ENCODE measurements around the gene BEND5. TPM values are rescaled to one million over a fixed set of nuclear protein-coding genes. Genes with fewer than 3 reads are reported as not detected.

Gene BEND5
- total and polyA plus RNA-seq, 5 donors from 2014 or later, result 0.56 to 2.2 (median 1.7) TPM

GRCh38 chr1:48718705-48719104, 58.0 kb downstream of the BEND5 start:
- no peak overlapping the region for H3K27ac ChIP-seq (ENCODE audit: insufficient read depth, low read length, poor library complexity, severe bottlenecking)
- H3K9me3 ChIP-seq (ENCODE audit: control insufficient read depth in 2 of 2, low read length in 2 of 2), result no peaks in the 10 kb centered on the region
- DNase-seq, result no peak
- no peak overlapping the region for H3K27ac Mint-ChIP-seq
- H3K36me3 Mint-ChIP-seq, result no peaks in the 10 kb centered on the region
- no peak overlapping the region for H3K4me3 ChIP-seq (ENCODE audit: low read depth, low read length)
- no peak for ATAC-seq (ENCODE audit: low read depth in 2 of 2)
- H3K4me1 ChIP-seq (ENCODE audit: control insufficient read depth, insufficient read depth, low read length, poor library complexity, severe bottlenecking), result no peaks in the 10 kb centered on the region
- no peaks in the 10 kb centered on the region for H3K27me3 Mint-ChIP-seq
- peaks cover 0 to under 1% (median 0%) of the 10 kb centered on the region in 7 donors for H3K9me3 Mint-ChIP-seq
- no peaks in the 10 kb centered on the region for H3K36me3 ChIP-seq (ENCODE audit: control insufficient read depth, insufficient read depth, low read length)
- H3K27me3 ChIP-seq (ENCODE audit: control insufficient read depth, insufficient read depth, low read length), result no peaks in the 10 kb centered on the region
- no peak overlapping the region for H3K4me3 Mint-ChIP-seq
- H3K4me1 Mint-ChIP-seq, result no peaks in the 10 kb centered on the region

- Histone ChIP-seq H3K27ac (ENCODE audit: insufficient read depth, low read length, poor library complexity, severe bottlenecking) (no peak overlapping the region), H3K4me1 (ENCODE audit: control insufficient read depth, insufficient read depth, low read length, poor library complexity, severe bottlenecking) (no peaks in the 10 kb centered on the region), H3K4me3 (ENCODE audit: low read depth, low read length) (no peak overlapping the region), H3K36me3 (ENCODE audit: control insufficient read depth, insufficient read depth, low read length) (no peaks in the 10 kb centered on the region), H3K27me3 (ENCODE audit: control insufficient read depth, insufficient read depth, low read length) (no peaks in the 10 kb centered on the region), H3K9me3 (ENCODE audit: control insufficient read depth in 2 of 2, low read length in 2 of 2) (no peaks in the 10 kb centered on the region)
- no peak for ATAC-seq (ENCODE audit: low read depth in 2 of 2)
- H3K9me3 Mint-ChIP-seq, result no peaks in the 10 kb centered on the region
- no peaks in the 10 kb centered on the region for H3K27me3 Mint-ChIP-seq
- DNase-seq, result no peak
- H3K36me3 Mint-ChIP-seq, result no peaks in the 10 kb centered on the region
- no peak overlapping the region for H3K27ac Mint-ChIP-seq
- no peaks in the 10 kb centered on the region for H3K4me1 Mint-ChIP-seq
- no peak overlapping the region for H3K4me3 Mint-ChIP-seq
These were observed 58.5 kb downstream of the BEND5 start for GRCh38 chr1:48718116-48718630.

- peaks cover under 1% of the 10 kb centered on the region for H3K27me3 Mint-ChIP-seq
- ATAC-seq (ENCODE audit: low read depth in 2 of 2), result no peak
- H3K9me3 Mint-ChIP-seq, result no peaks in the 10 kb centered on the region
- no peaks in the 10 kb centered on the region for H3K27me3 ChIP-seq (ENCODE audit: control insufficient read depth, insufficient read depth, low read length)
- no peak for DNase-seq
- no peak overlapping the region for H3K27ac ChIP-seq (ENCODE audit: insufficient read depth, low read length, poor library complexity, severe bottlenecking)
- no peaks in the 10 kb centered on the region for H3K36me3 Mint-ChIP-seq
- no peaks in the 10 kb centered on the region for H3K4me1 ChIP-seq (ENCODE audit: control insufficient read depth, insufficient read depth, low read length, poor library complexity, severe bottlenecking)
- no peak overlapping the region for H3K27ac Mint-ChIP-seq
- H3K9me3 ChIP-seq (ENCODE audit: control insufficient read depth in 2 of 2, low read length in 2 of 2), result no peaks in the 10 kb centered on the region
- no peak overlapping the region for H3K4me3 Mint-ChIP-seq
- H3K4me1 Mint-ChIP-seq, result no peaks in the 10 kb centered on the region
- H3K36me3 ChIP-seq (ENCODE audit: control insufficient read depth, insufficient read depth, low read length), result no peaks in the 10 kb centered on the region
- H3K4me3 ChIP-seq (ENCODE audit: low read depth, low read length), result no peak overlapping the region
These were observed 59.6 kb downstream of the BEND5 start for GRCh38 chr1:48717082-48717481.

- Mint-ChIP-seq H3K4me1 (no peaks in the 10 kb centered on the region), H3K27ac (no peak overlapping the region), H3K9me3 (no peaks in the 10 kb centered on the region), H3K4me3 (no peak overlapping the region), H3K36me3 (no peaks in the 10 kb centered on the region), H3K27me3 (peaks cover 4% of the 10 kb centered on the region)
- no peak for ATAC-seq (ENCODE audit: low read depth in 2 of 2)
- Histone ChIP-seq H3K9me3 (ENCODE audit: control insufficient read depth in 2 of 2, low read length in 2 of 2) (no peaks in the 10 kb centered on the region), H3K27ac (ENCODE audit: insufficient read depth, low read length, poor library complexity, severe bottlenecking) (no peak overlapping the region), H3K27me3 (ENCODE audit: control insufficient read depth, insufficient read depth, low read length) (no peaks in the 10 kb centered on the region), H3K4me1 (ENCODE audit: control insufficient read depth, insufficient read depth, low read length, poor library complexity, severe bottlenecking) (no peaks in the 10 kb centered on the region), H3K36me3 (ENCODE audit: control insufficient read depth, insufficient read depth, low read length) (no peaks in the 10 kb centered on the region), H3K4me3 (ENCODE audit: low read depth, low read length) (no peak overlapping the region)
- no peak for DNase-seq
These were observed 60.8 kb downstream of the BEND5 start for GRCh38 chr1:48715921-48716320.

GRCh38 chr1:48710915-48711314, 65.8 kb downstream of the BEND5 start:
- H3K27ac Mint-ChIP-seq, result no peak overlapping the region
- no peak for ATAC-seq (ENCODE audit: low read depth in 2 of 2)
- Histone ChIP-seq H3K27ac (ENCODE audit: insufficient read depth, low read length, poor library complexity, severe bottlenecking) (no peak overlapping the region), H3K27me3 (ENCODE audit: control insufficient read depth, insufficient read depth, low read length) (no peaks in the 10 kb centered on the region), H3K9me3 (ENCODE audit: control insufficient read depth in 2 of 2, low read length in 2 of 2) (no peaks in the 10 kb centered on the region), H3K36me3 (ENCODE audit: control insufficient read depth, insufficient read depth, low read length) (no peaks in the 10 kb centered on the region), H3K4me1 (ENCODE audit: control insufficient read depth, insufficient read depth, low read length, poor library complexity, severe bottlenecking) (no peaks in the 10 kb centered on the region), H3K4me3 (ENCODE audit: low read depth, low read length) (no peak overlapping the region)
- H3K36me3 Mint-ChIP-seq, result no peaks in the 10 kb centered on the region
- no peaks in the 10 kb centered on the region for H3K9me3 Mint-ChIP-seq
- H3K4me1 Mint-ChIP-seq, result no peaks in the 10 kb centered on the region
- no peak for DNase-seq
- peaks cover 4% of the 10 kb centered on the region for H3K27me3 Mint-ChIP-seq
- H3K4me3 Mint-ChIP-seq, result no peak overlapping the region

GRCh38 chr1:48710318-48710717, 66.4 kb downstream of the BEND5 start:
- H3K36me3 Mint-ChIP-seq, result no peaks in the 10 kb centered on the region
- H3K27ac ChIP-seq (ENCODE audit: insufficient read depth, low read length, poor library complexity, severe bottlenecking), result no peak overlapping the region

GRCh38 chr1:48704736-48705135, 72.0 kb downstream of the BEND5 start:
- Mint-ChIP-seq H3K4me1 (no peaks in the 10 kb centered on the region), H3K4me3 (no peak overlapping the region), H3K9me3 (peaks cover 0 to 1% (median 0%) of the 10 kb centered on the region in 7 donors), H3K27ac (no peak overlapping the region), H3K27me3 (no peaks in the 10 kb centered on the region), H3K36me3 (no peaks in the 10 kb centered on the region)
- ATAC-seq (ENCODE audit: low read depth in 2 of 2) (no peak), DNase-seq (no peak)
- H3K27ac ChIP-seq (ENCODE audit: insufficient read depth, low read length, poor library complexity, severe bottlenecking), result no peak overlapping the region
- H3K4me1 ChIP-seq (ENCODE audit: control insufficient read depth, insufficient read depth, low read length, poor library complexity, severe bottlenecking), result no peaks in the 10 kb centered on the region
- no peaks in the 10 kb centered on the region for H3K36me3 ChIP-seq (ENCODE audit: control insufficient read depth, insufficient read depth, low read length)
- H3K4me3 ChIP-seq (ENCODE audit: low read depth, low read length), result no peak overlapping the region
- H3K27me3 ChIP-seq (ENCODE audit: control insufficient read depth, insufficient read depth, low read length), result no peaks in the 10 kb centered on the region
- no peaks in the 10 kb centered on the region for H3K9me3 ChIP-seq (ENCODE audit: control insufficient read depth in 2 of 2, low read length in 2 of 2)

More at GRCh38 chr1:48710318-48710717, 66.4 kb downstream of the BEND5 start:
- ATAC-seq (ENCODE audit: low read depth in 2 of 2), result no peak
- Histone ChIP-seq H3K4me3 (ENCODE audit: low read depth, low read length) (no peak overlapping the region), H3K27me3 (ENCODE audit: control insufficient read depth, insufficient read depth, low read length) (no peaks in the 10 kb centered on the region), H3K9me3 (ENCODE audit: control insufficient read depth in 2 of 2, low read length in 2 of 2) (no peaks in the 10 kb centered on the region), H3K36me3 (ENCODE audit: control insufficient read depth, insufficient read depth, low read length) (no peaks in the 10 kb centered on the region), H3K4me1 (ENCODE audit: control insufficient read depth, insufficient read depth, low read length, poor library complexity, severe bottlenecking) (no peaks in the 10 kb centered on the region)
- peaks cover 4% of the 10 kb centered on the region for H3K27me3 Mint-ChIP-seq
- no peak overlapping the region for H3K27ac Mint-ChIP-seq
- H3K9me3 Mint-ChIP-seq, result no peaks in the 10 kb centered on the region
- H3K4me1 Mint-ChIP-seq, result no peaks in the 10 kb centered on the region
- peak overlapping the region in 1 of 4 donors; percentile 30 for H3K4me3 Mint-ChIP-seq
- DNase-seq, result no peak

GRCh38 chr1:48701445-48701844, 75.2 kb downstream of the BEND5 start:
- Histone ChIP-seq H3K4me1 (ENCODE audit: control insufficient read depth, insufficient read depth, low read length, poor library complexity, severe bottlenecking) (no peaks in the 10 kb centered on the region), H3K36me3 (ENCODE audit: control insufficient read depth, insufficient read depth, low read length) (no peaks in the 10 kb centered on the region), H3K27ac (ENCODE audit: insufficient read depth, low read length, poor library complexity, severe bottlenecking) (no peak overlapping the region), H3K9me3 (ENCODE audit: control insufficient read depth in 2 of 2, low read length in 2 of 2) (no peaks in the 10 kb centered on the region), H3K4me3 (ENCODE audit: low read depth, low read length) (no peak overlapping the region), H3K27me3 (ENCODE audit: control insufficient read depth, insufficient read depth, low read length) (no peaks in the 10 kb centered on the region)
- peaks cover 0 to 1% (median 0%) of the 10 kb centered on the region in 7 donors for H3K9me3 Mint-ChIP-seq
- ATAC-seq (ENCODE audit: low read depth in 2 of 2) (no peak), DNase-seq (no peak)
- no peaks in the 10 kb centered on the region for H3K36me3 Mint-ChIP-seq
- peak overlapping the region in 1 of 3 donors; percentile 67 for H3K27ac Mint-ChIP-seq
- H3K4me1 Mint-ChIP-seq, result no peaks in the 10 kb centered on the region
- H3K27me3 Mint-ChIP-seq, result peaks cover 4% of the 10 kb centered on the region
- H3K4me3 Mint-ChIP-seq, result no peak overlapping the region
